WTC11 (cell line): ENCODE measurements around the gene GALNT12. TPM values are rescaled to one million over a fixed set of nuclear protein-coding genes. Genes with fewer than 3 reads are reported as not detected.

ENCODE experiments used
- CREB1 ChIP-seq: sonication (generic); formaldehyde crosslinking; IDR thresholded peaks from 2 replicates; pipeline ENCODE4 v1.8.0; 2023; ENCODE audit warnings: mild to moderate bottlenecking, missing genetic modification reagents
- MXD4 ChIP-seq: fragments of 250-450 bp; sonication (Bioruptor Pico); IDR thresholded peaks from 2 replicates; pipeline ENCODE4 v1.8.0; 2021; ENCODE audit warnings: mild to moderate bottlenecking, moderate library complexity, borderline replicate concordance
- total RNA-seq: library from RNA; stranded (reverse); gene quantifications from 3 replicates; pipeline ENCODE4 v1.2.3, GENCODE V29; 2021

Gene GALNT12
- total RNA-seq, 1 experiment from 2014 or later, result 19.3 TPM

DNA sequence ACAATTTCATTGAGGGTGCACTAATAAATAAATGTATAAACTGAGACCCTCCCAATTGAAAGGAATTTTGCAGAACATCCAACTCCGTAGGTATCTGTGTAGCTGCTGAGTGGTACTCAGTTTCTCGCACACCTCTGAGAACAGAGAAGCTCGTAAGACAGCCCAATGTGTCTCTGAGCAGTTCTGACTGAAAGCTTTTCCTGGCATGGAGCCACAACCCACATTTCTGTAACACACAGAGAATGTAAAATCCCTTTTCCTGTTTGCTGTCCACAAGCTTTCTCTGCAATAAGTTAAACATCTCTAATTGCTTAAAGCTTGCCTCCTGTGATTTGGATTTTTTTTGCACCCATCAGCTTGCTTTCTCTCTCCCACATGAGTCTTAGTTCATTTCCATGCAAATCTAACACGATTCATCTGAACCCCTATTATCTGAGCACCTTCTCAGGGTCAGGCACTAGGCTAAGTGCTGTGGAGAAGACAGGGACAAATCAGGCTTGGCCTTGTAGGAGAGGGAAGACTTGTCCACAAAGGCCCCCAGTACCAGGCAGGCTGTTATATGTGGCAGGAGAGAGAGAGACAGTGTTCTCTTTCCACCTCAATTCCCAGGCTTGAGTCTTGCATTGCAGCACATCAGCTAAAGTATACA lies 92.1 kb downstream of the GALNT12 start (continued):
- TF ChIP-seq MXD4 (CRISPR knock-in tag) (no peak), CREB1 (CRISPR knock-in tag) (no peak)

Other genes with a start within 250 kb of the GALNT12 start
- gene GABBR2, start 98.7 kb upstream of the GALNT12 start, total RNA-seq, result 0.92 to 2.2 TPM (median 1.5 TPM) in 3 replicates
- 65.1 to 76.7 TPM (median 66.5 TPM) in 3 replicates for gene ANKS6, start 11.1 kb upstream of the GALNT12 start, total RNA-seq
- 0.22 to 0.44 TPM (median 0.39 TPM) in 3 replicates for gene COL15A1, start 136.2 kb downstream of the GALNT12 start, total RNA-seq